HG03108 (cell line): Measurements from ENCODE around the gene FHIT.

Source experiments
- ATAC-seq: cut with Tn5 transposase; IDR thresholded peaks from one replicate; pipeline ENCODE4 v1.9.1; 2021; ENCODE audit warnings: moderate library complexity; ENCODE audit not compliant: unreplicated experiment

Gene FHIT

GRCh38 chr3:60154011-60154410 is 1097.2 kb downstream of the FHIT start:
- no peak for ATAC-seq

GRCh38 chr3:60153221-60153999 is 1097.8 kb downstream of the FHIT start:
- no peak for ATAC-seq

DNA sequence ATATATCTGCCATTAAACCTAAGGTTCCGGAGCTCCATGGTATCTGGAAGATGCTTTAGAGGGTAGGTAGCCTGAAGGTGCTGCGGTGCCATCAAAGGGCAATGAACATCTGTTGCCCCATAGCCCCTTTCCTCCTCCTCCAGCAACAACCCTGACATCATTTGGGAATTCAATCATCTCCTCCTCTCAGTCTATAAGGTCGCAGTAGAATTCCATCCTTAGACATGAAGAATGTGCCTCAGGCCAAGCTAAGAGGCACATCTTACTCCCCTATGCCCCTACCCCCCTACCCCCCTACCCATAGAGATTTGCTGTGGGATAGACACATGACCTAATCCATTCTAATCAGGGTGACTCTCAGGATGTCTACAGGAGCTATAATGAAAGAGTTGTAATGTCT is 1101.8 kb downstream of the FHIT start:
- no peak for ATAC-seq

GRCh38 chr3:60147249-60147950 is 1103.9 kb downstream of the FHIT start:
- no peak for ATAC-seq

- ATAC-seq = no peak
Observed at GRCh38 chr3:60146121-60146520, 1105.1 kb downstream of the FHIT start.

- no peak for ATAC-seq
Observed at GRCh38 chr3:60144071-60144470, 1107.2 kb downstream of the FHIT start.

GRCh38 chr3:60142009-60142408 is 1109.2 kb downstream of the FHIT start:
- ATAC-seq = no peak

- no peak for ATAC-seq
Observed at GRCh38 chr3:60140160-60140559, 1111.1 kb downstream of the FHIT start.

DNA sequence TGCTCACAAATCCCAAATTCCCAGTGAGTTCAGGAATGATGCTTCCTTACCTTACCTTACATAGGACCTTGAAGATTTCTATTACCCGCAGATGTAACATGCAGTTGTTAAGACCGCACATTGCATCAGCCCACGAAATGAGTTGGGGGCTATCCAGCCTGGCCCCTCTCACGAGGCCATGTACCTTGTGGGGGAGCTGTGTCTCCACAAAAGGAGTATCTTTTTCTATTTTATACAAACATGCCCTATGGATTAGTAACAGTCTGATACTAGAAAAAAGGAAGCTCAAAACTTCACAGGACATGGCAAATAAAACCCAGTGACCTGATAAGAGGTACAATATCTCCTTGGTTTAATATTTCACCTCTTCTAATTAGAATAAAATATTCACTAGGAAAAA is 1114.7 kb downstream of the FHIT start:
- no peak for ATAC-seq

- ATAC-seq = no peak
Observed at GRCh38 chr3:60135474-60135873, 1115.8 kb downstream of the FHIT start.

DNA sequence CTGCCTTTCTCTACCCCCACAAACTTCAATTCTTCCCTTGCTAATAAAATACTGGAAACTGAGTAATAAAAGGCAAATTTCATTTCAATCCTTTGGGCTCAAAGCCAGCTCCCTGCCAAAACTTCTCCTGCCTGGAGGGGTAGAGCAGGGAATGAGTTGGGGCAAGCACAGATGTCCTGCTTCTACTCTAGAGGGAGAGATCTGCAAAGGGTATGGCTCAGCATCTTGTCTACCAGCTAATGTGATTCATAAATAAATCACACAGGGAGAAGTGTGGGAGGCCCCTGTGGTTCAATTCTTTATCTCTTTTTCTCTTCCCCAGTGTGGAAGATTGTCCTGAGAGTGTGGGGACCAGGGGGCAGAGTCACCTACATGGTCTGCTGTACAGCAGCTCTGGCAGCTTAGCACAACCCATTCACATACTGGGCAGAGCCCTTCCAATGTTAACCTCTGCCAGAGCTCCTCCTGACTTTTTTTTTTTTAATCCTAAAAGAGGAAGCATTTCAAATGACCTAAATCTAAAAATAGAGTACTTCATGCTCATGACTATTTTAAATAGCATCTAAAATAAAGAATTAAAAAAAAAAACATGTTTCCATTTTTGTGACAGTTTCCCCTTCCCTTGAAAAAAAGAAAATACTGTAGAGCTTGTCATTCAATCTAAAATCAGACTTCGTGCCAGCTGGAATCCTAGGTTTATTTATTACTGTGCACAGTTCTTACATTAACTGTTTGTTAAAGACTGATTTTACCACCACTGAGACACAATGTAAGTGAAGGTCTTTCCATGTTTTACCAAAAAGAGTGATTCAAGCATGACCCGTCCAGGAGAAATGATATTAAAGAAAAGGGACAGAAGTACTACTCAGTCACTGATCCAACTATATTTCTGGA is 1117.7 kb downstream of the FHIT start:
- no peak for ATAC-seq

GRCh38 chr3:60131618-60132017 is 1119.6 kb downstream of the FHIT start:
- no peak for ATAC-seq

DNA sequence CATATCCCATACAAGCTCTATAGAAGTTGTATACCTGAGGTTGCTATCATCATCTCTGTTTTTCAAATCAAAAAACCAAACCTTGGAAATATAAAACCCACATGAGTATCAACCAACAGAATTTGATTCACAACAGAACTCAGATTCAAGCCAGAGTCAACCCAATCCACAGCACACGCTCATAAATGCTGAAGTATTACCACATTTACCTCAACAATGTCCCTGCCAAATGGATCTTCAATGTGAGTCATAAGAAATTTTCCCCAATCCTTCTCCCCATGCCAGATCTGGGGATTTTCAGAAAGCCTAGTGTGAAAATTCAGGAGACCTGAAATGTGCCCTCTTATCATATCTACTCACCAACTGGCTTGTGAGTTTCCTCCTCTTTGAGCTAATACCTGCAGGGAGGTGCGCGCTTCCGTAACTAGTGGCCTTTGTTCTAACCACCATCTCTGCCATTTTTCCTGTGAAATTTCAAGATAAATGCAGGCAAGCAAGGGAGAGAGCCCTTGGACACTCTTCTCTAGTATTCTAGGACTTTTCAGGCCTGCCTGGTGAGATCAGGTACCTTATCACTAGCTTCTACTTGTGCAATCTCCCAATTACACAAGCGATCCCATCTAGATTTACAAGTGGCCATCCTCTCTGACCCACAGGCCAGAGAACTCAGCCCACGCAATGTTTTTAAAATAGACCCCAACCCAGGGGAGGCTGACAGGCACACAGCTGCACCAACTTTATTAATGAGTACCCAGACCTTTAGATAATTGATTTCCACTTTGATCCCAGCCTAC is 1124.5 kb downstream of the FHIT start:
- ATAC-seq = no peak

GRCh38 chr3:60125686-60126085 is 1125.6 kb downstream of the FHIT start:
- ATAC-seq = no peak

GRCh38 chr3:60120245-60120644 is 1131.0 kb downstream of the FHIT start:
- no peak for ATAC-seq

DNA sequence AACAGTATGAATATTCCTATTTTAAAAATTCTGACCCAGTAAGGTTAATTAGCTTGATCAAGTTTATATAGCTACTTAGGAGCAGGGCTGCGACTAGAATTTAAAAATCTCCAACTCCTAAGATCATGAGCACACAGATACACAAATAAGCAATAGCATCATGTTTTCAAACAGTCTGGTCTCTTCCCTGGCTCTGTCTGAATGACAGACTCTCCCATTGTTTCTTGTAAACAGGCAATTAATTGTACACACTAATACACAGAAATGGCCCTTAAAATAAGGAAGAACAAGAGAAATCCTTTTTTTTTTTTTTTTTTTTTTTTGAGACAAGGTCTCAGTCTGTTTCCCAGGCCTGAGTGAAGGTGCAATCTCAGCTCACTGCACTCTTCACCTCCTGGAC is 1137.1 kb downstream of the FHIT start:
- ATAC-seq = no peak

DNA sequence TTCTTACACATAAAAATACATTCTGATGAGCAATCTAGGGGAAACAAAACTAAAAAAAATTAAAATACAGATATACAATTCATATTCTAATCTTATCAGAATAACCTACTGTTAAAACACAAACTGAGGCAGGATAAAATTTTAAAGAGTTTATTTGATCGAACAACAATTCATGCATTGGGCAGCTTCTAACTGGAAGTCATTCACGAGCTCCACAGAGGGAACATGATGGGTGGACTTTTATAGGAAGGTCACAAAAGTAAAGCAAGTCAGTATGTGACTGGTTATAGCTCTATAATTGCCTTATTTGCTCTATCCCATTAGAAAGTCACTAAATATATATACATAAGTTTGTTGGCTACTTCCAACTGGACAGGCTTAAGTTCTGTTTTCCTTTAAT is 1144.0 kb downstream of the FHIT start:
- ATAC-seq = no peak

DNA sequence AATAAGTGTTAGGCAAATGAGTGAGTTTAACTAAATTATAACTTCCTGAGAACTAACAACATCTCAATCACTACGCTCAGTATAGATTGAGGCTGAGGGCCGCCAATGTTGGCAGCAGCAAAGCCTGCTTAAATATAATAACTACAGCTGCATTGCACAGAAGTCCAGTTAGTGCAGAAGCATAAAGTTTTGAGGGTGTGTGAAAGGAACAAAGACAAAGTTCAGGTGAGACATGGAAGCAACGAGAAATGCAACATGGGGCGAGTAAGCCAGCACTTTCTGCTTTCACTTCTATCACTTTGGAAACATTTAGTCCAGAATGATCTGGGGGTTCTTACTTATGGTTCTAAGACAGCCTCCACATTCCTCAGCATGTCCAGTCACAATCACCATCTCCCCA is 1149.1 kb downstream of the FHIT start:
- no peak for ATAC-seq

DNA sequence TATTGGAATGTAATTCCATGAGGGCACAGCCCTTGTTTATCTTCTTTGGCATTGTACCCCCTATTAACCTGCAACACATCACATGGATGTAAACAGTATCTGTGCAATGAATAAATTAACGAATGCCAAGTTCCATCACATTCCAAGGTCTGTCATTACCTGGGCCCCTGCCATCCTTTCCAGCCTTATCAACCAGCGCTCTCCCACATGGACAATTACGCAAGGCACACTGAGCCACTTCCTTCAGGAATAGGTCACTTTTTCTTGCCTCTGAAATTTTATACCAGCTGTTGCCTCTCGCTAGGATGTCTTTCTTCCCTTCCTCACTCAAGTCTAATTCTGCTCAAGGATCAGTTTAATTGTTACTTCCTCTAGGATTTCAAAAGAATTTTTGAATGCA is 1149.6 kb downstream of the FHIT start:
- no peak for ATAC-seq

- ATAC-seq = no peak
Observed at GRCh38 chr3:60096403-60096802, 1154.8 kb downstream of the FHIT start.

GRCh38 chr3:60095930-60096329 is 1155.3 kb downstream of the FHIT start:
- no peak for ATAC-seq
